GM12878 (cell line): ENCODE measurements around the gene SEMA6C. TPM values are rescaled to one million over a fixed set of nuclear protein-coding genes. Genes with fewer than 3 reads are reported as not detected.

Experiments
- ATAC-seq: fragments of 200-7000 bp; cut with Tn5 transposase; 3 replicates; pipeline ENCODE4 v1.9.1; 2020; ENCODE audit warnings: mild to moderate bottlenecking, moderate library complexity
- BruUV-seq: library from RNA; stranded (reverse); fragments of 400-500 nt; replicated peaks from 2 replicates; lab custom pipeline; 2021; lab: Mats Ljungman, UMichigan
- CTCF ChIA-PET: fragments of 300-600 bp; sonication (Branson Sonifier 250); formaldehyde crosslinking; extraction: SDS; loops from one replicate; lab custom pipeline; 2021; ENCODE audit warnings: inconsistent platforms; lab: Yijun Ruan, JAX
- POLR2A ChIA-PET: fragments of 350-600 bp; formaldehyde crosslinking; extraction: SDS; loops from one replicate; lab custom pipeline; 2021; ENCODE audit warnings: inconsistent platforms; lab: Charles Lee
- RAD21 ChIA-PET: fragments of 300-600 bp; sonication (Branson Sonifier 250); formaldehyde crosslinking; loops from one replicate; lab custom pipeline; 2023; ENCODE audit warnings: antibody characterized with exemption; ENCODE audit not compliant: unreplicated experiment; lab: Charles Lee
- SMC1A ChIA-PET: fragments of 300-600 bp; sonication (Branson Sonifier 250); formaldehyde crosslinking; loops from one replicate; lab custom pipeline; 2023; ENCODE audit not compliant: unreplicated experiment, uncharacterized antibody; lab: Charles Lee
- DNase-seq: peaks from one replicate; pipeline ENCODE4 v3.0.0-alpha.2; 2011; ENCODE audit warnings: low read depth, low spot score
- FAIRE-seq: peaks from 3 replicates; lab custom pipeline; 2011; peaks lifted over from hg19 to GRCh38; lab: Jason Lieb, UNC
- H2AFZ ChIP-seq: 2 replicates; pipeline ENCODE4 v1.6.0; 2011; ENCODE audit warnings: low read depth, low read length, control low read depth; ENCODE audit not compliant: control insufficient read depth
- H3K27ac ChIP-seq: 2 replicates; pipeline ENCODE4 v1.5.1; 2011; ENCODE audit warnings: control low read depth; ENCODE audit not compliant: control insufficient read depth, insufficient read depth
- H3K27me3 ChIP-seq, 2 experiments: replicated peaks in 1 of 2; 2 replicates each; pipeline versions ENCODE4 v1.6.0 to v1.6.1; 2011; ENCODE audit warnings: low read length in 1 of 2; ENCODE audit not compliant: control insufficient read depth in 2 of 2, insufficient read depth in 2 of 2
- H3K36me3 ChIP-seq, 2 experiments: 2 replicates each; pipeline ENCODE4 v1.5.1; 2011; ENCODE audit warnings: low read length in 1 of 2; ENCODE audit not compliant: control insufficient read depth in 2 of 2, insufficient read depth in 2 of 2
- H3K4me1 ChIP-seq: 2 replicates; pipeline ENCODE4 v1.6.1; 2011; ENCODE audit warnings: mild to moderate bottlenecking, low read length, moderate library complexity, mixed read lengths; ENCODE audit not compliant: control insufficient read depth, insufficient read depth
- H3K4me2 ChIP-seq: 2 replicates; pipeline ENCODE4 v1.6.0; 2011; ENCODE audit warnings: control low read depth; ENCODE audit not compliant: control insufficient read depth, insufficient read depth
- H3K4me3 ChIP-seq: fragments of 200-600 bp; sonication (generic); 2 replicates; pipeline ENCODE4 v1.5.1; 2016
- H3K79me2 ChIP-seq: 2 replicates; pipeline ENCODE4 v1.6.0; 2011; ENCODE audit warnings: low read length; ENCODE audit not compliant: control insufficient read depth, insufficient read depth
- H3K9ac ChIP-seq: 2 replicates; pipeline ENCODE4 v1.8.0; 2011; ENCODE audit warnings: low read length, control low read depth, mixed read lengths; ENCODE audit not compliant: control insufficient read depth, insufficient read depth
- H3K9me3 ChIP-seq: replicated peaks from 3 replicates; pipeline ENCODE4 v1.5.1; 2011; ENCODE audit warnings: mild to moderate bottlenecking, low read length; ENCODE audit not compliant: control insufficient read depth, insufficient read depth
- H4K20me1 ChIP-seq: 2 replicates; pipeline ENCODE4 v1.6.0; 2011; ENCODE audit not compliant: control insufficient read depth, insufficient read depth
- HCFC1 ChIP-seq: fragments of 150-350 bp; IDR thresholded peaks from 2 replicates; pipeline ENCODE4 v1.6.1; 2014; ENCODE audit warnings: low read length
- IKZF2 ChIP-seq, 2 experiments: fragments of 450-650 bp; IDR thresholded peaks; 2 replicates each; pipeline ENCODE4 v1.6.1; 2017; ENCODE audit warnings: mild to moderate bottlenecking in 2 of 2, moderate library complexity in 2 of 2
- NR2C2 ChIP-seq: IDR thresholded peaks from 2 replicates; pipeline ENCODE4 v1.6.1; 2011; ENCODE audit warnings: borderline replicate concordance, low read depth; ENCODE audit not compliant: control insufficient read depth, insufficient read length
- NR2F1 ChIP-seq: fragments of 450-650 bp; conservative IDR thresholded peaks from 2 replicates; pipeline ENCODE4 v1.6.1; 2017; ENCODE audit warnings: mild to moderate bottlenecking
- SPI1 ChIP-seq: IDR thresholded peaks from 2 replicates; pipeline ENCODE4 v1.6.1; 2011; ENCODE audit warnings: low read depth, mild to moderate bottlenecking, low read length, moderate library complexity, borderline replicate concordance; ENCODE audit not compliant: insufficient read depth
- TCF12 ChIP-seq: IDR thresholded peaks from 2 replicates; pipeline ENCODE4 v1.6.1; 2011; ENCODE audit warnings: low read depth, mild to moderate bottlenecking, low read length
- YY1 ChIP-seq: IDR thresholded peaks from 2 replicates; pipeline ENCODE4 v1.6.1; 2011; ENCODE audit warnings: low read depth, mild to moderate bottlenecking, low read length
- WGBS: methylation state at CpG from one replicate; pipeline ENCODE4 v1.1.6; 2016; ENCODE audit warnings: low lambda C conversion rate; ENCODE audit not compliant: insufficient replicate concordance, insufficient coverage; ENCODE audit errors: missing lambda C conversion rate; 5-methylcytosine and 5-hydroxymethylcytosine counted together
- in situ Hi-C: fragments of 300-500 bp; cut with MboI; formaldehyde crosslinking; loops from 9 replicates; pipeline ENCODE4 v1.14.3; 2018; ENCODE audit warnings: mixed read lengths
- intact Hi-C: fragments of 100-400 bp; cut with micrococcal nuclease; formaldehyde crosslinking; loops from one replicate; pipeline ENCODE4 v1.14.2; 2022; ENCODE audit not compliant: unreplicated experiment
- polyA plus RNA-seq, 11 experiments: library from polyadenylated mRNA; depleted of rRNA in 4 of 11; unstranded in 6 of 11; stranded (reverse) in 5 of 11; fragments of >200 nt; fragmentation: Nextera tagmentation in 4 of 11; fragmentation: Illumina TruSeq in 1 of 11; extraction: Ambion mirVana in 4 of 11; extraction: Trizol in 1 of 11; gene quantifications; 1 replicate in 1 of 11; 2 replicates in 10 of 11; pipeline versions ENCODE4 v1.2.1 to v1.2.3, GENCODE V29; 2011 to 2016; ENCODE audit warnings: inconsistent platforms in 2 of 11, missing spikeins in 2 of 11, low read depth in 1 of 11
- total RNA-seq, 4 experiments: library from RNA; depleted of rRNA in 3 of 4; stranded (reverse); fragments of >200 nt in 3 of 4; fragmentation: Illumina TruSeq in 1 of 4; extraction: Trizol in 1 of 4; gene quantifications; 2 replicates each; pipeline versions ENCODE4 v1.2.1 to v1.2.3, GENCODE V29; 2013 to 2021

SEMA6C gene
- total and polyA plus RNA-seq, 10 of the 15 experiments (the other 5 are each of a cell fraction or from before 2014, with no cell fraction given) = 0.13 to 2.2 (median 0.29) TPM; not detected in 1

DNA sequence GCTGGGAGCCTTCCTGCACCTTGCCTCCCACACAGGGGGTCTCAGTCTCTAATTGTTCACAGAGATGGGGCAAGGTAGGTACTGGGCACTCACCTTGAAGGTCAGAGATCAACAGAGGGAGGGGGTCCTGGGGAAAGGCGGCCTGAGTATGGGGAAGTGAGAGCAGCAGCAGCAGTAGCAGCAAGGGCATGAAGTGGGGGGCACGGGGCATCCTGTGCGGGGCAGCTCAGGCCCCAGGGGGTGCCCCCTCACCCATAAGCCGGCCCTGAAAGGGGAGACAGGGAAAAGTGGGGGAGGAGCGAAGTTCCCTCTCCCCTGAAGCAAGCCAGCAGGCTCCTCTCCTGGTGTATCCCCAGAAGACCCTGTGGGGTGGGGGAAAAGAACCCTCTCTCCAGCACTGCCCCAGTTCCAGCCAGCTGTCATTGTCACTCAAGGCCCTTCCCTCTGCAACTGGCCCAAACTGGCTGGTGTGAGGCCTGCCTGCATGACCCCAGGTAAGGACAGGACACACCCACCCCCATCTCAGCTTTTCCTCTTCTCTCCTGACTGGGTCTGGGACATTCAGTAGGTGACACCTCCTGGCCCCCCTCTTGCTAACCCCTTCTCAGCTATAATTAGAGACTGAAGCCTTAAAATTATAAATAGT lies 3.9 kb downstream of the SEMA6C start:
- no peak for FAIRE-seq
- Histone ChIP-seq H4K20me1 (no peaks in the 10 kb centered on the region; the same call in 1 of the 2 replicates), H3K4me3 (no peak overlapping the region), H2AFZ (no peak overlapping the region), H3K9me3 (no peaks in the 10 kb centered on the region), H3K27me3 (peaks cover 0 to 8% of the 10 kb centered on the region in 2 experiments), H3K4me1 (no peaks in the 10 kb centered on the region; the same call in 1 of the 2 replicates)
- RAD21 ChIA-PET = interaction anchor here (1.0 to 1.9 kb wide), 2 partner anchors 14 to 43 kb away, joined by 4 to 5 read pairs; partner anchors contain the start of gene TNFAIP8L2
- DNase-seq = no peak
- in situ Hi-C loops = no loop called here
- TF ChIP-seq TCF12 = no peak
- TF ChIP-seq IKZF2 (IDR thresholded peaks at IDR 0.05) = no peak
- 0 out of 2 replicates have a peak, but pooled peaks have one; percentile 11 for TF ChIP-seq NR2F1
- no peak for TF ChIP-seq NR2C2
- TF ChIP-seq YY1 = no peak
- TF ChIP-seq HCFC1 = no peak
- TF ChIP-seq SPI1 = peak; percentile 29; the same call in 1 of the 2 replicates
- TF ChIP-seq, all 136 proteins: peak for 2
- no TSS peak for BruUV-seq
- no peaks in the 10 kb centered on the region for H3K79me2 ChIP-seq
- intact Hi-C loops = no loop called here
- H3K4me2 ChIP-seq = no peak overlapping the region
- no peak overlapping the region for H3K9ac ChIP-seq
- no peaks in the 10 kb centered on the region for H3K36me3 ChIP-seq
- SMC1A ChIA-PET = interaction anchor here (0.6 to 1.3 kb wide), 2 partner anchors 43 to 97 kb away, joined by 3 read pairs; no protein-coding TSS in a partner anchor
- POLR2A ChIA-PET = no interaction called here
- CTCF ChIA-PET = interaction anchor here (0.6 to 3.2 kb wide), 3 partner anchors 12 to 96 kb away, joined by 4 to 16 read pairs (median 4); no protein-coding TSS in a partner anchor
- no peak overlapping the region for H3K27ac ChIP-seq
- 0% methylated on average over 5 of the region's 5 CpGs for WGBS
- no peak for ATAC-seq
